H1 (cell line): Measurements from ENCODE around the gene TBX3. TPM values are rescaled to one million over a fixed set of nuclear protein-coding genes. Genes with fewer than 3 reads are reported as not detected.

Experiments
- CTCF ChIA-PET: fragments of 300-600 bp; sonication (Branson Sonifier 250); formaldehyde crosslinking; loops from one replicate; lab custom pipeline; 2021; ENCODE audit not compliant: partially characterized antibody; lab: Charles Lee
- POLR2A ChIA-PET: fragments of 300-600 bp; sonication (Branson Sonifier 250); formaldehyde crosslinking; loops from one replicate; lab custom pipeline; 2021; ENCODE audit warnings: inconsistent platforms; ENCODE audit not compliant: partially characterized antibody; lab: Charles Lee
- DNase-seq, 2 experiments: peaks; one replicate each; pipeline versions ENCODE4 v3.0.0 to v3.0.0-alpha.2; 2010 to 2022; ENCODE audit warnings: low spot score in 2 of 2, low read depth in 1 of 2, mixed read lengths in 1 of 2
- FAIRE-seq: peaks from 2 replicates; lab custom pipeline; 2011; peaks lifted over from hg19 to GRCh38; lab: Jason Lieb, UNC
- H2AFZ ChIP-seq: 2 replicates; pipeline ENCODE4 v1.8.1; 2012; ENCODE audit warnings: low read length, inconsistent platforms
- H2AK5ac ChIP-seq: 2 replicates; pipeline ENCODE4 v1.6.1; 2013; ENCODE audit warnings: low read depth, low read length
- H2BK120ac ChIP-seq: replicated peaks from 2 replicates; pipeline ENCODE3; 2013; ENCODE audit warnings: low read depth, low read length, inconsistent platforms
- H2BK12ac ChIP-seq: 2 replicates; pipeline ENCODE4 v1.6.1; 2013; ENCODE audit warnings: low read depth, low read length
- H2BK15ac ChIP-seq: 2 replicates; pipeline ENCODE4 v1.6.1; 2013; ENCODE audit warnings: low read length
- H2BK20ac ChIP-seq: 2 replicates; pipeline ENCODE4 v1.6.1; 2013; ENCODE audit warnings: low read length
- H2BK5ac ChIP-seq: 2 replicates; pipeline ENCODE4 v1.6.1; 2013; ENCODE audit warnings: low read depth, low read length
- H3K14ac ChIP-seq: 2 replicates; pipeline ENCODE4 v1.6.1; 2013; ENCODE audit warnings: inconsistent platforms; ENCODE audit not compliant: insufficient read length
- H3K18ac ChIP-seq: 2 replicates; pipeline ENCODE4 v1.6.1; 2013; ENCODE audit warnings: low read length; ENCODE audit errors: extremely low read depth
- H3K23ac ChIP-seq: 2 replicates; pipeline ENCODE4 v1.6.1; 2013; ENCODE audit warnings: inconsistent platforms; ENCODE audit not compliant: insufficient read length
- H3K23me2 ChIP-seq: 2 replicates; pipeline ENCODE4 v1.6.1; 2013; ENCODE audit warnings: low read depth, low read length
- H3K27ac ChIP-seq: 2 replicates; pipeline ENCODE4 v1.6.1; 2011; ENCODE audit warnings: low read depth, low read length, inconsistent platforms
- H3K27me3 ChIP-seq, 4 experiments: replicated peaks in 1 of 4; 1 replicate in 1 of 4; 2 replicates in 3 of 4; pipeline versions ENCODE4 v1.6.1 to v1.8.1; 2011 to 2013; ENCODE audit warnings: low read length in 3 of 4, mild to moderate bottlenecking in 3 of 4, inconsistent platforms in 2 of 4, mixed read lengths in 2 of 4, moderate library complexity in 1 of 4; ENCODE audit not compliant: control insufficient read depth in 3 of 4, insufficient read depth in 3 of 4; ENCODE audit errors: extremely low read depth in 1 of 4
- H3K36me3 ChIP-seq, 4 experiments: 2 replicates each; pipeline versions ENCODE4 v1.6.1 to v1.8.1; 2011 to 2013; ENCODE audit warnings: mild to moderate bottlenecking in 4 of 4, low read length in 3 of 4, moderate library complexity in 2 of 4, control low read depth in 1 of 4, inconsistent platforms in 1 of 4; ENCODE audit not compliant: insufficient read depth in 4 of 4, control insufficient read depth in 2 of 4
- H3K4ac ChIP-seq: replicated peaks from 2 replicates; pipeline ENCODE3; 2013; ENCODE audit warnings: low read length, low read depth, mixed read lengths, inconsistent platforms; ENCODE audit not compliant: insufficient read length
- H3K4me1 ChIP-seq, 4 experiments: replicated peaks in 1 of 4; 1 replicate in 1 of 4; 2 replicates in 3 of 4; pipeline versions ENCODE4 v1.6.1 to v1.8.1; 2011 to 2013; ENCODE audit warnings: low read length in 3 of 4, inconsistent platforms in 2 of 4, mixed read lengths in 1 of 4; ENCODE audit not compliant: insufficient read depth in 4 of 4, control insufficient read depth in 3 of 4
- H3K4me2 ChIP-seq, 2 experiments: 2 replicates each; pipeline versions ENCODE4 v1.6.1 to v1.8.1; 2011 to 2013; ENCODE audit warnings: low read depth in 2 of 2, low read length in 2 of 2, control low read depth in 1 of 2, inconsistent platforms in 1 of 2, mild to moderate bottlenecking in 1 of 2; ENCODE audit not compliant: insufficient read depth in 1 of 2
- H3K4me3 ChIP-seq, 4 experiments: fragments of 200-600, 300-600 bp in 1 of 4; sonication (generic), shearing (Covaris generic), sonication (Bioruptor Twin) in 1 of 4; 2 replicates each; pipeline versions ENCODE4 v1.5.1 to v1.8.1; 2011 to 2016; ENCODE audit warnings: low read length in 4 of 4, low read depth in 3 of 4, control low read depth in 2 of 4, inconsistent platforms in 2 of 4, mild to moderate bottlenecking in 2 of 4, mixed read lengths in 1 of 4, moderate library complexity in 1 of 4; ENCODE audit not compliant: insufficient read depth in 2 of 4; ENCODE audit errors: extremely low read depth in 1 of 4
- H3K56ac ChIP-seq: replicated peaks from 2 replicates; pipeline ENCODE3; 2013; ENCODE audit warnings: low read depth, mild to moderate bottlenecking, mixed read lengths, low read length, inconsistent platforms; ENCODE audit not compliant: insufficient read length
- H3K79me1 ChIP-seq: 2 replicates; pipeline ENCODE4 v1.6.1; 2013; ENCODE audit warnings: low read depth, low read length, control low read depth
- H3K79me2 ChIP-seq, 2 experiments: 2 replicates each; pipeline versions ENCODE4 v1.6.1 to v1.8.1; 2012 to 2013; ENCODE audit warnings: low read length in 2 of 2, mild to moderate bottlenecking in 2 of 2, inconsistent platforms in 1 of 2; ENCODE audit not compliant: insufficient read depth in 2 of 2, control insufficient read depth in 1 of 2
- H3K9ac ChIP-seq, 4 experiments: replicated peaks in 1 of 4; 1 replicate in 1 of 4; 2 replicates in 3 of 4; pipeline versions ENCODE4 v1.6.1 to v1.8.1; 2011 to 2013; ENCODE audit warnings: low read depth in 3 of 4, low read length in 3 of 4, control low read depth in 2 of 4, mild to moderate bottlenecking in 2 of 4, moderate library complexity in 2 of 4, inconsistent platforms in 1 of 4; ENCODE audit errors: extremely low read depth in 1 of 4
- H3K9me3 ChIP-seq, 2 experiments: 2 replicates each; pipeline versions ENCODE4 v1.6.1 to v1.8.1; 2012 to 2013; ENCODE audit warnings: mild to moderate bottlenecking in 2 of 2, moderate library complexity in 2 of 2, control low read depth in 1 of 2, inconsistent platforms in 1 of 2, low read depth in 1 of 2, low read length in 1 of 2, mixed read lengths in 1 of 2; ENCODE audit not compliant: insufficient read depth in 2 of 2
- H4K20me1 ChIP-seq, 2 experiments: replicated peaks in 1 of 2; 2 replicates each; pipeline versions ENCODE3 to v1.8.1; 2011 to 2013; ENCODE audit warnings: inconsistent platforms in 2 of 2, low read length in 2 of 2, mild to moderate bottlenecking in 1 of 2; ENCODE audit not compliant: insufficient read depth in 2 of 2, control insufficient read depth in 1 of 2
- H4K5ac ChIP-seq: 2 replicates; pipeline ENCODE4 v1.6.1; 2013; ENCODE audit warnings: low read length, low read depth, mixed read lengths, inconsistent platforms; ENCODE audit not compliant: insufficient read length
- H4K8ac ChIP-seq: 2 replicates; pipeline ENCODE4 v1.8.0; 2013; ENCODE audit warnings: mild to moderate bottlenecking, moderate library complexity, low read length, inconsistent platforms; ENCODE audit not compliant: insufficient read depth; ENCODE audit errors: extremely low read depth
- H4K91ac ChIP-seq: replicated peaks from 2 replicates; pipeline ENCODE3; 2013; ENCODE audit warnings: low read length, mixed read lengths, inconsistent platforms; ENCODE audit not compliant: insufficient read length
- SIX5 ChIP-seq: IDR thresholded peaks from 2 replicates; pipeline ENCODE4 v1.6.1; 2011; ENCODE audit warnings: mild to moderate bottlenecking, low read depth, low read length
- WGBS, 2 experiments: shearing (Covaris generic) in 1 of 2; methylation state at CpG; one replicate each; pipeline versions ENCODE4 v1.1.6 to v1.1.7; 2013 to 2015; ENCODE audit warnings: low lambda C conversion rate in 2 of 2, mixed read lengths in 2 of 2, inconsistent platforms in 1 of 2, low coverage in 1 of 2, missing lambda C conversion rate in 1 of 2; ENCODE audit not compliant: insufficient replicate concordance in 2 of 2, insufficient coverage in 1 of 2, insufficient read length in 1 of 2; ENCODE audit errors: extremely low coverage in 1 of 2, missing lambda C conversion rate in 1 of 2; 5-methylcytosine and 5-hydroxymethylcytosine counted together
- polyA plus RNA-seq, 7 experiments: library from polyadenylated mRNA; depleted of rRNA in 3 of 7; stranded (reverse) in 5 of 7; unstranded in 2 of 7; fragments of >200 nt in 5 of 7; fragments of 200-250 nt in 2 of 7; gene quantifications; 1 replicate in 5 of 7; 2 replicates in 1 of 7; 4 replicates in 1 of 7; pipeline versions ENCODE4 v1.2.1 to v1.2.3, GENCODE V29; 2011 to 2013; ENCODE audit warnings: missing spikeins in 2 of 7, mixed read lengths in 2 of 7
- total RNA-seq: library from RNA; stranded (reverse); fragmentation: NEBNext Ultra II Directional; extraction: Animal tissue kit (Norgen Biotek cat#: 25700); gene quantifications from 2 replicates; pipeline ENCODE4 v1.2.1, GENCODE V29; 2021

The TBX3 gene
- total and polyA plus RNA-seq, 2 of the 8 experiments (the other 6 are each of a cell fraction or from before 2014, with no cell fraction given) = 0.09 to 1.0 TPM

DNA sequence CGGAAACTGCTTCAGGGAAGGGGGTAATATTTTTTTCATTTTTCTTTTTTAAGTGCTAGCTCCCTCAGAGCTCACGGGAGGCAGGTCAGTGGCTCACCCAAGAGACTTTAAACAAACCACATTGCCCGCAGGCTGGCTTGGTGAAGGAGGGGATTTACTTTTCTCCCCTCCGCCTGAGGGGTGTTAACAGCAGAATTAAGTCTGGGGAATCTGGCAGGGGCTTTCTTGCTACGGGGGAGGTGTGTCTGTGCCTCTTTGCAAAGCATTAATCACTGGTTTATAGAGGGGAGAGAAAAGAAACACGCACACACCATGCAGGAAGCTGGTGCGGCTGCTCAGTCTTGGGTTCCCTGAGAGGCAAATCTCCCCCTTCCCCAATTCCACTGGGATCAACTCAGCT is 26.2 kb upstream of the TBX3 start:
- Histone ChIP-seq H2BK120ac (no peak overlapping the region), H3K4ac (no peak overlapping the region), H3K79me2 (no peaks in the 10 kb centered on the region), H2AK5ac (0 out of 2 replicates have a peak overlapping the region, but pooled peaks have one; percentile 53), H4K20me1 (no peaks in the 10 kb centered on the region), H2AFZ (no peak overlapping the region), H3K9me3 (peaks cover 5 to 7% of the 10 kb centered on the region in 2 experiments; a peak in 2 of 4 replicates), H4K8ac (no peak overlapping the region), H3K4me3 (no peak overlapping the region), H3K4me1 (peaks cover 4 to 15% (median 6%) of the 10 kb centered on the region in 4 experiments; a peak in 6 of 7 replicates), H3K18ac (no peak overlapping the region), H2BK5ac (no peak overlapping the region), H3K23me2 (no peaks in the 10 kb centered on the region), H3K27ac (no peak overlapping the region), H2BK12ac (no peak overlapping the region), H3K79me1 (no peaks in the 10 kb centered on the region), H3K36me3 (no peaks in the 10 kb centered on the region), H3K23ac (no peak overlapping the region), H4K5ac (no peak overlapping the region), H2BK20ac (no peak overlapping the region), H2BK15ac (no peak overlapping the region), H3K4me2 (no peak overlapping the region), H4K91ac (no peak overlapping the region), H3K56ac (no peak overlapping the region), H3K14ac (no peak overlapping the region), H3K9ac (no peak overlapping the region), H3K27me3 (peaks cover 0 to 15% (median 7%) of the 10 kb centered on the region in 4 experiments; a peak in 4 of 7 replicates)
- DNase-seq (no peak), FAIRE-seq (no peak)
- 82% methylated on average over 7 of the region's 7 CpGs; no CpG with 5 or more reads in 1 of the 2 experiments for WGBS, 2 experiments
- no peak for TF ChIP-seq SIX5
- POLR2A ChIA-PET = interaction anchor here (1.3 kb wide), 1 partner anchor 10 kb away, joined by 3 read pairs; no protein-coding TSS in a partner anchor
- CTCF ChIA-PET = interaction anchor here (0.6 kb wide), 1 partner anchor 377 kb away, joined by 3 read pairs; no protein-coding TSS in a partner anchor
